GM21390 (cell line): ENCODE data around the gene CATSPER1.
"Not testable (repeated sequence)": the region's sequence is repeated elsewhere in the genome, so short reads cannot be mapped to it uniquely, and the experiment has no call there.

Source experiments
- ATAC-seq: cut with Tn5 transposase; IDR thresholded peaks from one replicate; pipeline ENCODE4 v1.9.1; 2021; ENCODE audit not compliant: unreplicated experiment

CATSPER1 gene

DNA sequence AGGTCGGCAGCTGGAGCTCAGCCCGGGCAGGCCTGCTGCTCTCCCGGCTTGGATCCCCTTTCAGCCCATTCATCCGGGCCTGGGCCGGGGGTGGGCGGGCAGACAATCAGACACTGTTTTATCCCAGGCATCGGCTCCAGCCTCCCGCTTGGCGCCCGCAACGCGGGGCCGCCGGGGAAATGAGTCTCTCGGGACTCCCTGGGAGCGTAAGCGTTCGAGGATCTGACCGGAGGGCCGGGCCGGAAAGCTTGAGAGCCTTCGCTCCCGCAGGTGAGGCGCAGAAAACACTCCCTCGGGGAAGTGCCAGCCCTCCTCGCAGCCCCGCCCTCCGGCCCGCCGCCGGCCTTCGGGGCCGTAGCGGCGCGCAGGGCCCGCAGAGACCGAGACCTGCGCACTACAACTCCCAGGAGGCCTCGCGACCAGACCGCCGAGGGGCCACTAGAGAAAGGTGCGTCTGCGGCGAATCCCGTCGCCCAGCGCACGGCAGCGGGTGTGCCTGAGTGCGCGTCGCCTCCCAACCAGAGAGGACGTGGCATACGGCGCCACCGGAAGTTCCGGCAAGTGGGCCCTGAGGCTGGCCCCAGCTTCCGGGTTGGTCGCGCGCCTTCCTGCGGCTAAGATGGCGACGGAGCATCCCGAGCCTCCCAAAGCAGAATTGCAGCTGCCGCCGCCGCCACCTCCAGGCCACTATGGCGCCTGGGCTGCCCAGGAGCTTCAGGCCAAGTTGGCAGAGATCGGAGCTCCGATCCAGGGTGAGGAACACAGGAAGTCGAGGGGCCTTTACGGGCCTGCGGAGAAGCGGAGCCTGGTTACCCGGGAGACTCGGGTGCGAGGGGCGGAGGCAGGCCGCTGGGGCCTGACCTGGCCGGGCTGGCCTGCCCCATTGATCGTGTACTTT lies 25.7 kb upstream of the CATSPER1 start, which contains the start of gene SF3B2:
Gene SF3B2, plus strand, starts transcription at position 599 of the 898 bp plus-strand sequence. Its CDS starts 21 bp downstream, at position 620.
- peak; percentile 91 for ATAC-seq

DNA sequence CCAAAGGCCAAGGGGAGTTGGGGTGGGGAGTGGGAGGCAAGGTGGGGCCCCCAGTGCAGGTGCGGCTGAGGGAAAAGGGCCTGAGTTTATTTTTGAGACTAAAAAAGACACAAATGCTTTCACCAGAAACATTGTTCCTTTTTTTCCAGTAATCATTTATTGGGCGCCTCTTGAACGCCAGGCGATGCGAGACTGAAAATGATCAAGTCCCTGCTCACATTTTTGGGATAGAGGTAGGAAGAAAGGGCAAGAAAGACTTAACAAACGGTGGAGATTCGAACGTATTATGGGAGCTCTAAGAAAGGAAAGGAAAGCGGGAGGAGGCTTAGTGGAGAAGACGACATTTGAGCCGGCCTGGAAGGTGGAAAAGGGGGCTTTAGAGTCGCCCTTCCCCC lies 25.1 kb upstream of the CATSPER1 start:
- ATAC-seq = no peak

GRCh38 chr11:66050581-66051231 lies 24.4 kb upstream of the CATSPER1 start:
- ATAC-seq = no peak

GRCh38 chr11:66048547-66049323 lies 22.5 kb upstream of the CATSPER1 start, which contains the start of gene GAL3ST3:
GAL3ST3 (minus strand) TSS chr11:66049161; CDS start chr11:66045415, 3,746 bp downstream.
- ATAC-seq = no peak

DNA sequence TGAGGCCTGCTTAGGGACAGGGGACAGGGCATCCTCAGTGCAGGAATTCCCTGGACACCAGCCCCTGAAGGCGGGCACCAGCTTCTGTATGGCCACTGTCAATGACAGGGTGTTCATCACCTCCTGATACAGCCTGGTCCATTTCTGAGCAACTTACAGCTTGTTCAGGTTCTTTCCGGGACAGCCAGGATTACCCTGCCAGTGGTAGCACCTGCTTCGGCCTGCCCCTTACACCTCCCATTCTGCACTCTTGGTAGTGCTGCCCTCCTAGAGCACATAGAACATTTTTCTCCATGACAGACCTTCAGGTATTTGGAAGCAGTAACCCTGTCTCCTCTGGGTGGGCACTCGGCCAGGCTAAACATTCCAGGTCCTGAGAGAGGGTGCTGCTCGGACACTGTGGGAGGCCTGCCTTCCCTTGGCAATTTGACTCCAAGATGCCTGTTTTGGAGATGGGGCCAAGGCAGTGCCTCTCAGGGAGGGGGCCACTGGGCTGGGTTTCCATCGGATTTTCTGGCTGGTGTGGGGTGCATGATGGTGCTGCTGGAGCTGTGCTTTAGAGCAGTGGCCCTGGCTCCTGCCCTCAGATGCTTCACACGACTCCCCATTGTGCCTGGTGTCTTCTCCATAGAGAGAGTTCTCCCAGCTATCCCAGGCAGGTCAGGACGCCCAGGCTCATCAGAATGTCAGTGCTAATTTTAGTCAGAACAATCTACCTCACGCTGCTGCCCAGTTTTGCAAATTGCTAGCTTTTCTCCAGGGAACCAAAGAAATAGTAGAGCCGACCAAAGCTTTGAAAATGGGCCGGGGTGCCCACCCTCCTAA lies 21.5 kb upstream of the CATSPER1 start:
- no peak for ATAC-seq

DNA sequence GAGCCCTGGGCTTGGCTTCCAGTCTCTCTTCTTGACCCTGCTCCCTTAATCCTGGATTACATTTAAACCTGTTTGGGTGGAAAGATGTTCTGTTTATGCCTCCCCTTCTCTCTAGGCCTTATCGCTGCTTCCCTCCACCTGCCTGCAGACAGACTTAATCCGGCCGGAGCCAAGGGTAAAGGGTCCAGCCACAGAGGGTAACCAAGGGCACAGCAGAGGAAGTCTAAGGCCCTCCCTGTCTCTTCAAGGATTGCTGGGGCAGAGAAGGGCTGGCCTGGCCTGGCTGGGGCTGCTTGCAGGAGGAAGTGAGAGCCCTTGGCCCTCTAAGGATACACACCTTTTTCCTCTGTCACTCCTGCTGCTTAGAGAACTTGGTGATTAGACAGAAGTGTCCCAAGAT lies 20.6 kb upstream of the CATSPER1 start:
- no peak for ATAC-seq

GRCh38 chr11:66045177-66045639 lies 18.9 kb upstream of the CATSPER1 start:
- peak; percentile 46 for ATAC-seq

- ATAC-seq = no peak
Observed at GRCh38 chr11:66044757-66045156, 18.5 kb upstream of the CATSPER1 start.

DNA sequence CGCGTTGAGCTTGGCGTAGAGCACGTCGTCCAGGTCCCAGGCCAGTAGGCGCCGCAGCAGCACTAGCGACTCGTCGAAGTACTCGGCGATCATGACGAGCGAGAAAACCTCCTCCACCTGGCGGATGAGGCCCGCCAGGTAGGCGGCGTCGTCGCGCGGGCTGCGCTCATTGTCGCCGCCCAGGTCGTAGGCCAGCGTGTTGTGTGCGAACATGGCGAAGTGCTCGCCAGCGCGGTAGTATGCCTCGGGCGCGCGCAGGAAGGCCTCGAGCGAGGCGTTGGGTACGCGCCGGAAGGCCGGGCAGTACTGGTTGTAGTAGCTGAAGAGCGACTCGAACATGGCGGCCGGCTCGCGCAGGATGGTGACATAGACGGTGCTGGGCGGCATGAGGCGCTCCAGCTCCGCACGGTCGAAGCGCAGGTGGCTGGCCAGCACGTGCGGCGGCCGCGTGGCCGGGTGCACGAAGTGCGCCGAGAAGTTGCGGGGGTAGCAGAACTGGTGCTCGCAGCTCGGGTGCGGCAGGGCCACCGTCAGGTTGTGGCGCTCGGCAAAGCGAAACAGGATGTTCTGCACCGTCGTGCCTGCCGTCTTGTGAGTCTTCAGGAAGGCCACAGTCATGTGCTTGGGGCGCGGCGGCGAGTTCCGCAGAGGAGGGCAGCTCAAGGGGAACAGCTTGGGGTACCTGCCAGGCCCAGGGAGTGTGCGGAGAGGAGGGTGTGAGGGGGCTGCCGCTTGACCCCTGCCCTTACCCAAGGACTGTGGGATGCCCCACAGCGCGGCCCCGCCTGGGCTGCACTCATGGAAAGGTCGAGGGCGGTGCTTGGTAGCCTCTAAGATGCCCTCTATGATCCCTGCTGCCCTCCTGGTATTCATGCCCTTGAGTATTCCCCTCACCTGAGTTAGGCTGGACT lies 17.0 kb upstream of the CATSPER1 start:
- ATAC-seq = no peak

DNA sequence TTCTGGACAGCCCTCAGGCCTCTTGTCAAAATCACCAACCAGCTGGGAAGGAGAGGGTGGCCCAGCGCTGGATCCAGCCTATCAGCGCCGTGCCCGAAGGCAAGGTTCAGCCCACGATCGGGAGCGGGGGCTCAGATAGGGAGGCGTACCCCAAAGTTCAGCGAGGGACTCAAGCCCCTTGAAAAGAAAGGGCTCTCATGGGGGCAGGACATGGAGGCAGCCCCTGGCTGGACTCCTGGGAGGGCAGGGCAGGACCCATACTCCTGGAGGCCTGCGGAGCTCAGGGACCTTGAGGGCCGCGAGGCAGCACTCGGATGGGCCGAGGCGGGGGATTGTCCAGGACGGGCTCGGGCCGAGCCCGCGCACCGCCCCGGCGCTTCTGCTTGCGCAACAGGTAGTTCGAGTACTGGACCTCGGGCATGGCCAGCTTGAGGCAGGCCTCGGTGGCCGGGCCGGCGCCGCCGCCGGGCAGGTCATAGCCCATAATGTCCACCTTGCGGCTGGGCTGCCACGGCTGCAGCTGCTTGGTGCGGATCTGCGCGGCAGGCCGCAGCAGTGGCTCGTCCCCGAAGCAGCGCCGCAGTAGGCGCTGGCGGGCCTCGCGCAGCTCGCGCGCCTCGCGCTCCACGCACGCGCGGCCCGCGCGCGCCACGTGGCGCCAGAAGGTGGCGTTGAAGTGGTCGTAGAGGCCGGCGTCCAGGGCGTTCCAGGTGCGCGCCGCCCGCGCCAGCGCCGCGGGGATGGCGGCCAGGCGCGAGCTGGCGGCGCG lies 16.1 kb upstream of the CATSPER1 start:
- no peak for ATAC-seq

DNA sequence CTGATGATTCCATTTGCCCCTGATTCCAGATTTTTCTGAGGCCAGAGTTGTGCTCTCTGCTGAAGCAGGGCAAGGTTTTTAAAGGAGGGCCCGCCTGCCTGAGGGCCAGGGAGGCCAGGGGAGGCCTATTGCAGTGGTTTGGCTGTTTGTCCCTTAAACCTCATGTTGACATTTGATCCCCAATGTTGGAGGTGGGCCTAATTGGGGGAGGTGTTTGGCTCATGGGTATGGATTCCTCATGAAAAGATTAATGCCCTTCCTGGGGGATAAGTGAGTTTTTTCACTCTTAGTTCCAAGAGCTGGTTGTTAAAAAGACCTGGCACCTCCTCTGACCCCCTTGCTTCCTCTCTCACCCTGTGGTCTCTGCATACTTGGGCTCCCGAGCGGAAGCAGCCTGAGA lies 13.5 kb upstream of the CATSPER1 start:
- no peak for ATAC-seq

DNA sequence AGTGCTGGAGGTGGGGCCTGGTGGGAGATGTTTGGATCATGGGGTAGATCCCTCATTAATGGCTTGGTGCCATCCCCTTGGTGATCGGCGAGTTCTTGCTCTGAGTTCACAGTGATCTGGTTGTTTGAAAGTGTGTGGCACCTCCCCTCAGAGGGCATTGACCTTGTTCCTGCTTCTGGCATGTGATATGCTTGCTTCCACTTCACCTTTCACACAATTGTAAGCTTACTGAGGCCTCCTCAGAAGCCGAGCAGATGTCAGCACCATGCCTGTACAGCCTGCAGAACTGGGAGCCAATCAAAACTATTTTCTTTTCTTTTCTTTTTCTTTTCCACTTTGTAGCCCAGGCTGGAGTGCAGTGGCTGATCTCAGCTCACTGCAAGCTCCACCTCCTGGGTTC lies 11.0 kb upstream of the CATSPER1 start:
- ATAC-seq = no peak

GRCh38 chr11:66036334-66036710 lies 10.0 kb upstream of the CATSPER1 start:
- ATAC-seq = no peak

GRCh38 chr11:66035653-66036333 lies 9.5 kb upstream of the CATSPER1 start:
- no peak for ATAC-seq

GRCh38 chr11:66032957-66033735 lies 6.9 kb upstream of the CATSPER1 start:
- no peak for ATAC-seq

- ATAC-seq = not testable (repeated sequence)
Observed at GRCh38 chr11:66023186-66023440, 3.2 kb downstream of the CATSPER1 start.

GRCh38 chr11:66022401-66023185 lies 3.7 kb downstream of the CATSPER1 start:
- ATAC-seq = no peak
